H1 (cell line): ENCODE results near the gene KLRD1. TPM values are rescaled to one million over a fixed set of nuclear protein-coding genes. Genes with fewer than 3 reads are reported as not detected.
A peak's percentile ranks its signal among the peaks of the same experiment; 100 is the strongest.

Source experiments
- CTCF ChIA-PET: fragments of 300-600 bp; sonication (Branson Sonifier 250); formaldehyde crosslinking; loops from one replicate; lab custom pipeline; 2021; ENCODE audit not compliant: partially characterized antibody; lab: Charles Lee
- POLR2A ChIA-PET: fragments of 300-600 bp; sonication (Branson Sonifier 250); formaldehyde crosslinking; loops from one replicate; lab custom pipeline; 2021; ENCODE audit warnings: inconsistent platforms; ENCODE audit not compliant: partially characterized antibody; lab: Charles Lee
- DNase-seq, 2 experiments: peaks; one replicate each; pipeline versions ENCODE4 v3.0.0 to v3.0.0-alpha.2; 2010 to 2022; ENCODE audit warnings: low spot score in 2 of 2, low read depth in 1 of 2, mixed read lengths in 1 of 2
- FAIRE-seq: peaks from 2 replicates; lab custom pipeline; 2011; peaks lifted over from hg19 to GRCh38; lab: Jason Lieb, UNC
- H2AFZ ChIP-seq: 2 replicates; pipeline ENCODE4 v1.8.1; 2012; ENCODE audit warnings: low read length, inconsistent platforms
- H2AK5ac ChIP-seq: 2 replicates; pipeline ENCODE4 v1.6.1; 2013; ENCODE audit warnings: low read depth, low read length
- H2BK120ac ChIP-seq: replicated peaks from 2 replicates; pipeline ENCODE3; 2013; ENCODE audit warnings: low read depth, low read length, inconsistent platforms
- H2BK12ac ChIP-seq: 2 replicates; pipeline ENCODE4 v1.6.1; 2013; ENCODE audit warnings: low read depth, low read length
- H2BK15ac ChIP-seq: 2 replicates; pipeline ENCODE4 v1.6.1; 2013; ENCODE audit warnings: low read length
- H2BK20ac ChIP-seq: 2 replicates; pipeline ENCODE4 v1.6.1; 2013; ENCODE audit warnings: low read length
- H2BK5ac ChIP-seq: 2 replicates; pipeline ENCODE4 v1.6.1; 2013; ENCODE audit warnings: low read depth, low read length
- H3K14ac ChIP-seq: 2 replicates; pipeline ENCODE4 v1.6.1; 2013; ENCODE audit warnings: inconsistent platforms; ENCODE audit not compliant: insufficient read length
- H3K18ac ChIP-seq: 2 replicates; pipeline ENCODE4 v1.6.1; 2013; ENCODE audit warnings: low read length; ENCODE audit errors: extremely low read depth
- H3K23ac ChIP-seq: 2 replicates; pipeline ENCODE4 v1.6.1; 2013; ENCODE audit warnings: inconsistent platforms; ENCODE audit not compliant: insufficient read length
- H3K23me2 ChIP-seq: 2 replicates; pipeline ENCODE4 v1.6.1; 2013; ENCODE audit warnings: low read depth, low read length
- H3K27ac ChIP-seq: 2 replicates; pipeline ENCODE4 v1.6.1; 2011; ENCODE audit warnings: low read depth, low read length, inconsistent platforms
- H3K27me3 ChIP-seq, 4 experiments: replicated peaks in 1 of 4; 1 replicate in 1 of 4; 2 replicates in 3 of 4; pipeline versions ENCODE4 v1.6.1 to v1.8.1; 2011 to 2013; ENCODE audit warnings: low read length in 3 of 4, mild to moderate bottlenecking in 3 of 4, inconsistent platforms in 2 of 4, mixed read lengths in 2 of 4, moderate library complexity in 1 of 4; ENCODE audit not compliant: control insufficient read depth in 3 of 4, insufficient read depth in 3 of 4; ENCODE audit errors: extremely low read depth in 1 of 4
- H3K36me3 ChIP-seq, 4 experiments: 2 replicates each; pipeline versions ENCODE4 v1.6.1 to v1.8.1; 2011 to 2013; ENCODE audit warnings: mild to moderate bottlenecking in 4 of 4, low read length in 3 of 4, moderate library complexity in 2 of 4, control low read depth in 1 of 4, inconsistent platforms in 1 of 4; ENCODE audit not compliant: insufficient read depth in 4 of 4, control insufficient read depth in 2 of 4
- H3K4ac ChIP-seq: replicated peaks from 2 replicates; pipeline ENCODE3; 2013; ENCODE audit warnings: low read length, low read depth, mixed read lengths, inconsistent platforms; ENCODE audit not compliant: insufficient read length
- H3K4me1 ChIP-seq, 4 experiments: replicated peaks in 1 of 4; 1 replicate in 1 of 4; 2 replicates in 3 of 4; pipeline versions ENCODE4 v1.6.1 to v1.8.1; 2011 to 2013; ENCODE audit warnings: low read length in 3 of 4, inconsistent platforms in 2 of 4, mixed read lengths in 1 of 4; ENCODE audit not compliant: insufficient read depth in 4 of 4, control insufficient read depth in 3 of 4
- H3K4me2 ChIP-seq, 2 experiments: 2 replicates each; pipeline versions ENCODE4 v1.6.1 to v1.8.1; 2011 to 2013; ENCODE audit warnings: low read depth in 2 of 2, low read length in 2 of 2, control low read depth in 1 of 2, inconsistent platforms in 1 of 2, mild to moderate bottlenecking in 1 of 2; ENCODE audit not compliant: insufficient read depth in 1 of 2
- H3K4me3 ChIP-seq, 4 experiments: fragments of 200-600, 300-600 bp in 1 of 4; sonication (generic), shearing (Covaris generic), sonication (Bioruptor Twin) in 1 of 4; 2 replicates each; pipeline versions ENCODE4 v1.5.1 to v1.8.1; 2011 to 2016; ENCODE audit warnings: low read length in 4 of 4, low read depth in 3 of 4, control low read depth in 2 of 4, inconsistent platforms in 2 of 4, mild to moderate bottlenecking in 2 of 4, mixed read lengths in 1 of 4, moderate library complexity in 1 of 4; ENCODE audit not compliant: insufficient read depth in 2 of 4; ENCODE audit errors: extremely low read depth in 1 of 4
- H3K56ac ChIP-seq: replicated peaks from 2 replicates; pipeline ENCODE3; 2013; ENCODE audit warnings: low read depth, mild to moderate bottlenecking, mixed read lengths, low read length, inconsistent platforms; ENCODE audit not compliant: insufficient read length
- H3K79me1 ChIP-seq: 2 replicates; pipeline ENCODE4 v1.6.1; 2013; ENCODE audit warnings: low read depth, low read length, control low read depth
- H3K79me2 ChIP-seq, 2 experiments: 2 replicates each; pipeline versions ENCODE4 v1.6.1 to v1.8.1; 2012 to 2013; ENCODE audit warnings: low read length in 2 of 2, mild to moderate bottlenecking in 2 of 2, inconsistent platforms in 1 of 2; ENCODE audit not compliant: insufficient read depth in 2 of 2, control insufficient read depth in 1 of 2
- H3K9ac ChIP-seq, 4 experiments: replicated peaks in 1 of 4; 1 replicate in 1 of 4; 2 replicates in 3 of 4; pipeline versions ENCODE4 v1.6.1 to v1.8.1; 2011 to 2013; ENCODE audit warnings: low read depth in 3 of 4, low read length in 3 of 4, control low read depth in 2 of 4, mild to moderate bottlenecking in 2 of 4, moderate library complexity in 2 of 4, inconsistent platforms in 1 of 4; ENCODE audit errors: extremely low read depth in 1 of 4
- H3K9me3 ChIP-seq, 2 experiments: 2 replicates each; pipeline versions ENCODE4 v1.6.1 to v1.8.1; 2012 to 2013; ENCODE audit warnings: mild to moderate bottlenecking in 2 of 2, moderate library complexity in 2 of 2, control low read depth in 1 of 2, inconsistent platforms in 1 of 2, low read depth in 1 of 2, low read length in 1 of 2, mixed read lengths in 1 of 2; ENCODE audit not compliant: insufficient read depth in 2 of 2
- H4K20me1 ChIP-seq, 2 experiments: replicated peaks in 1 of 2; 2 replicates each; pipeline versions ENCODE3 to v1.8.1; 2011 to 2013; ENCODE audit warnings: inconsistent platforms in 2 of 2, low read length in 2 of 2, mild to moderate bottlenecking in 1 of 2; ENCODE audit not compliant: insufficient read depth in 2 of 2, control insufficient read depth in 1 of 2
- H4K5ac ChIP-seq: 2 replicates; pipeline ENCODE4 v1.6.1; 2013; ENCODE audit warnings: low read length, low read depth, mixed read lengths, inconsistent platforms; ENCODE audit not compliant: insufficient read length
- H4K8ac ChIP-seq: 2 replicates; pipeline ENCODE4 v1.8.0; 2013; ENCODE audit warnings: mild to moderate bottlenecking, moderate library complexity, low read length, inconsistent platforms; ENCODE audit not compliant: insufficient read depth; ENCODE audit errors: extremely low read depth
- H4K91ac ChIP-seq: replicated peaks from 2 replicates; pipeline ENCODE3; 2013; ENCODE audit warnings: low read length, mixed read lengths, inconsistent platforms; ENCODE audit not compliant: insufficient read length
- BACH1 ChIP-seq: IDR thresholded peaks from 2 replicates; pipeline ENCODE4 v1.6.1; 2012; ENCODE audit warnings: low read length, improper control_type of control experiment
- BCL11A ChIP-seq, 2 experiments: IDR thresholded peaks; one replicate each; pipeline ENCODE4 v1.6.1; 2011; ENCODE audit warnings: low read depth in 2 of 2, low read length in 2 of 2, mild to moderate bottlenecking in 2 of 2
- CTCF ChIP-seq, 3 experiments: IDR thresholded peaks; 1 replicate in 2 of 3; 2 replicates in 1 of 3; pipeline versions ENCODE4 v1.5.1 to v1.6.1; 2011; ENCODE audit warnings: low read length in 3 of 3, mild to moderate bottlenecking in 3 of 3, inconsistent platforms in 2 of 3, low read depth in 1 of 3, moderate library complexity in 1 of 3; ENCODE audit not compliant: insufficient read depth in 1 of 3; ENCODE audit errors: control extremely low read depth in 1 of 3
- EZH2 ChIP-seq: fragments of 200-600 bp; sonication (generic); IDR thresholded peaks from 2 replicates; pipeline ENCODE4 v1.7.1; 2012; ENCODE audit warnings: low read depth, mild to moderate bottlenecking, moderate library complexity, low read length, inconsistent platforms; ENCODE audit not compliant: severe bottlenecking
- FOSL1 ChIP-seq: IDR thresholded peaks from 2 replicates; pipeline ENCODE4 v1.6.1; 2011; ENCODE audit warnings: mild to moderate bottlenecking, low read depth, low read length, moderate library complexity; ENCODE audit not compliant: insufficient read depth
- MAFK ChIP-seq: IDR thresholded peaks from 2 replicates; pipeline ENCODE4 v1.6.1; 2012; ENCODE audit warnings: low read depth, mild to moderate bottlenecking, improper control_type of control experiment, low read length
- NRF1 ChIP-seq: IDR thresholded peaks from 2 replicates; pipeline ENCODE4 v1.6.1; 2011; ENCODE audit warnings: mild to moderate bottlenecking, low read depth, low read length, improper control_type of control experiment
- PHF8 ChIP-seq: fragments of 200-600 bp; sonication (generic); conservative IDR thresholded peaks from 2 replicates; pipeline ENCODE4 v1.7.1; 2012; ENCODE audit warnings: low read depth, mild to moderate bottlenecking, inconsistent platforms, low read length, moderate library complexity
- TBP ChIP-seq: IDR thresholded peaks from 2 replicates; pipeline ENCODE4 v1.6.1; 2011; ENCODE audit warnings: low read depth, low read length, improper control_type of control experiment
- TCF12 ChIP-seq: IDR thresholded peaks from 2 replicates; pipeline ENCODE4 v1.6.1; 2011; ENCODE audit warnings: low read depth, mild to moderate bottlenecking, low read length
- TEAD4 ChIP-seq: IDR thresholded peaks from 2 replicates; pipeline ENCODE4 v1.6.1; 2012; ENCODE audit warnings: low read depth, low read length, inconsistent platforms, mixed read lengths
- WGBS, 2 experiments: shearing (Covaris generic) in 1 of 2; methylation state at CpG; one replicate each; pipeline versions ENCODE4 v1.1.6 to v1.1.7; 2013 to 2015; ENCODE audit warnings: low lambda C conversion rate in 2 of 2, mixed read lengths in 2 of 2, inconsistent platforms in 1 of 2, low coverage in 1 of 2, missing lambda C conversion rate in 1 of 2; ENCODE audit not compliant: insufficient replicate concordance in 2 of 2, insufficient coverage in 1 of 2, insufficient read length in 1 of 2; ENCODE audit errors: extremely low coverage in 1 of 2, missing lambda C conversion rate in 1 of 2; 5-methylcytosine and 5-hydroxymethylcytosine counted together
- polyA plus RNA-seq, 7 experiments: library from polyadenylated mRNA; depleted of rRNA in 3 of 7; stranded (reverse) in 5 of 7; unstranded in 2 of 7; fragments of >200 nt in 5 of 7; fragments of 200-250 nt in 2 of 7; gene quantifications; 1 replicate in 5 of 7; 2 replicates in 1 of 7; 4 replicates in 1 of 7; pipeline versions ENCODE4 v1.2.1 to v1.2.3, GENCODE V29; 2011 to 2013; ENCODE audit warnings: missing spikeins in 2 of 7, mixed read lengths in 2 of 7
- total RNA-seq: library from RNA; stranded (reverse); fragmentation: NEBNext Ultra II Directional; extraction: Animal tissue kit (Norgen Biotek cat#: 25700); gene quantifications from 2 replicates; pipeline ENCODE4 v1.2.1, GENCODE V29; 2021

Gene KLRD1
- total and polyA plus RNA-seq, 2 of the 8 experiments (the other 6 are each of a cell fraction or from before 2014, with no cell fraction given): under 0.01 to 0.06 TPM

- peak overlapping the region; percentile 23; the same call in 1 of the 2 replicates for H2BK12ac ChIP-seq
- no peak overlapping the region for H2BK15ac ChIP-seq
- peak; percentile 24 for FAIRE-seq
- CTCF ChIA-PET: no interaction called here
- H3K14ac ChIP-seq: no peak overlapping the region
- H2BK20ac ChIP-seq: 0 out of 2 replicates have a peak overlapping the region, but pooled peaks have one; percentile 66
- H3K4me3 ChIP-seq: no peak overlapping the region
- H2AK5ac ChIP-seq: no peak overlapping the region
- H3K4me2 ChIP-seq: no peak overlapping the region; a peak in 1 of 4 replicates
- no peak overlapping the region for H4K5ac ChIP-seq
- no peaks in the 10 kb centered on the region for H4K20me1 ChIP-seq
- POLR2A ChIA-PET: no interaction called here
- H4K91ac ChIP-seq: peak overlapping the region; percentile 73
- no peak for DNase-seq
- H4K8ac ChIP-seq: no peak overlapping the region; the same call in 1 of the 2 replicates
- H3K27ac ChIP-seq: no peak overlapping the region
- no peaks in the 10 kb centered on the region for H3K23me2 ChIP-seq
- H3K79me1 ChIP-seq: no peaks in the 10 kb centered on the region
- H3K27me3 ChIP-seq: no peaks in the 10 kb centered on the region
- H2BK5ac ChIP-seq: peak overlapping the region; percentile 68; the same call in 1 of the 2 replicates
- 88% methylated on average over 1 of the region's 1 CpG; no CpG with 5 or more reads in 1 of the 2 experiments for WGBS, 2 experiments
- H3K9ac ChIP-seq: no peak overlapping the region
- no peak overlapping the region for H3K56ac ChIP-seq
- H3K23ac ChIP-seq: no peak overlapping the region
- peaks cover 4 to 10% (median 7%) of the 10 kb centered on the region in 4 experiments for H3K4me1 ChIP-seq
- peak overlapping the region; percentile 24; the same call in 1 of the 2 replicates for H3K18ac ChIP-seq
- no peaks in the 10 kb centered on the region for H3K79me2 ChIP-seq
- H2AFZ ChIP-seq: 0 out of 2 replicates have a peak overlapping the region, but pooled peaks have one; percentile 14
- peaks cover 1 to 2% of the 10 kb centered on the region in 2 experiments; a peak in 1 of 4 replicates for H3K9me3 ChIP-seq
- no peak overlapping the region for H3K4ac ChIP-seq
- peak overlapping the region; percentile 73 for H2BK120ac ChIP-seq
- peaks cover 0 to under 1% (median 0%) of the 10 kb centered on the region in 4 experiments; a peak in 1 of 8 replicates for H3K36me3 ChIP-seq
- TF ChIP-seq EZH2 (no peak), FOSL1 (no peak), PHF8 (no peak), TCF12 (no peak), TEAD4 (no peak), CTCF (IDR thresholded peaks at IDR 0.05; ENCODE audit: control extremely low read depth in 1 of 3, insufficient read depth in 1 of 3, low read depth in 1 of 3, low read length in 3 of 3) (no peak), NRF1 (no peak), BACH1 (no peak), MAFK (no peak), TBP (no peak), BCL11A (IDR thresholded peaks at IDR 0.05; ENCODE audit: low read depth in 2 of 2, low read length in 2 of 2) (no peak)
Observed at GRCh38 chr12:10372559-10372958, 64.9 kb downstream of the KLRD1 start.
